AG04450 (cell line): ENCODE measurements around the gene PAM16. TPM values are rescaled to one million over a fixed set of nuclear protein-coding genes. Genes with fewer than 3 reads are reported as not detected.

Source experiments
- CTCF ChIA-PET: fragments of 300-600, 350-600 bp; formaldehyde crosslinking; extraction: SDS; loops from one replicate; lab custom pipeline; 2022; ENCODE audit warnings: antibody characterized with exemption, inconsistent platforms; lab: Charles Lee
- POLR2A ChIA-PET: fragments of 350-600 bp; formaldehyde crosslinking; extraction: SDS; loops from one replicate; lab custom pipeline; 2021; ENCODE audit warnings: antibody characterized with exemption, inconsistent platforms; lab: Yijun Ruan, JAX
- DNase-seq: peaks from one replicate; pipeline ENCODE4 v3.0.0-alpha.2; 2011; ENCODE audit warnings: low read depth, low spot score
- H3K27ac ChIP-seq: one replicate; pipeline ENCODE4 v1.5.1; 2012; ENCODE audit warnings: low read depth, low read length, control low read depth
- H3K27me3 ChIP-seq: one replicate; pipeline ENCODE4 v1.6.0; 2012; ENCODE audit warnings: low read length; ENCODE audit not compliant: control insufficient read depth, insufficient read depth
- H3K4me3 ChIP-seq: 2 replicates; pipeline ENCODE4 v1.5.1; 2011; ENCODE audit warnings: mild to moderate bottlenecking, low read depth, low read length, control low read depth
- H3K9me3 ChIP-seq: 2 replicates; pipeline ENCODE4 v1.5.1; 2012; ENCODE audit warnings: low read length; ENCODE audit not compliant: control insufficient read depth, insufficient read depth
- CTCF ChIP-seq: IDR thresholded peaks from 2 replicates; pipeline ENCODE4 v1.5.1; 2011; ENCODE audit warnings: low read depth, low read length, control low read depth, inconsistent platforms
- polyA plus RNA-seq: library from polyadenylated mRNA; depleted of rRNA; stranded (reverse); fragments of >200 nt; gene quantifications from 2 replicates; pipeline ENCODE4 v1.2.3, GENCODE V29; 2011

PAM16 gene
- polyA plus RNA-seq, 1 experiment, result 18.4 TPM

GRCh38 chr16:4301968-4302367 lies 49.2 kb downstream of the PAM16 start:
- TF ChIP-seq CTCF, result no peak
- Histone ChIP-seq H3K9me3 (no peaks in the 10 kb centered on the region; the same call in 1 of the 2 replicates), H3K4me3 (no peak overlapping the region), H3K27me3 (no peaks in the 10 kb centered on the region), H3K27ac (no peak overlapping the region)
- no peak for DNase-seq
- CTCF ChIA-PET, result interaction anchor here (0.6 to 1.0 kb wide), 3 partner anchors 8 to 48 kb away, joined by 3 read pairs; no protein-coding TSS in a partner anchor
- POLR2A ChIA-PET, result no interaction called here

- ChIA-PET POLR2A (interaction anchor here (0.7 kb wide), 1 partner anchor 8 kb away, joined by 3 read pairs; no protein-coding TSS in a partner anchor), CTCF (interaction anchor here (0.7 to 1.0 kb wide), 2 partner anchors 9 to 47 kb away, joined by 3 read pairs; no protein-coding TSS in a partner anchor)
- Histone ChIP-seq H3K9me3 (no peaks in the 10 kb centered on the region; the same call in 1 of the 2 replicates), H3K27me3 (no peaks in the 10 kb centered on the region), H3K27ac (no peak overlapping the region), H3K4me3 (no peak overlapping the region)
- TF ChIP-seq CTCF, result no peak
- DNase-seq, result no peak
Measured at GRCh38 chr16:4301177-4301576, 49.9 kb downstream of the PAM16 start.

- DNase-seq, result peak; percentile 86
- no peaks in the 10 kb centered on the region for H3K27me3 ChIP-seq
- peak overlapping the region; percentile 18 for H3K4me3 ChIP-seq
- no peaks in the 10 kb centered on the region for H3K9me3 ChIP-seq
- TF ChIP-seq CTCF, result no peak
- POLR2A ChIA-PET, result interaction anchor here (0.7 to 1.2 kb wide), 6 partner anchors 9 to 29 kb away, joined by 3 to 6 read pairs (median 5); partner anchors contain the start of gene TFAP4
- CTCF ChIA-PET, result interaction anchor here (0.6 to 1.9 kb wide), 5 partner anchors 10 to 99 kb away, joined by 3 to 7 read pairs (median 5); no protein-coding TSS in a partner anchor
- H3K27ac ChIP-seq, result peak overlapping the region; percentile 83
Measured at GRCh38 chr16:4298761-4299522, 52.2 kb downstream of the PAM16 start.

- ChIA-PET POLR2A (interaction anchor here (1.1 to 1.7 kb wide), 2 partner anchors 20 to 24 kb away, joined by 3 to 4 read pairs; no protein-coding TSS in a partner anchor), CTCF (interaction anchor here (1.0 to 1.9 kb wide), 4 partner anchors 8 to 44 kb away, joined by 3 to 10 read pairs (median 6); no protein-coding TSS in a partner anchor)
- H3K9me3 ChIP-seq, result no peaks in the 10 kb centered on the region
- no peak for DNase-seq
- H3K27ac ChIP-seq, result no peak overlapping the region
- H3K27me3 ChIP-seq, result no peaks in the 10 kb centered on the region
- H3K4me3 ChIP-seq, result no peak overlapping the region
- no peak for TF ChIP-seq CTCF
Measured at GRCh38 chr16:4297480-4297879, 53.6 kb downstream of the PAM16 start.

GRCh38 chr16:4295581-4295980 lies 55.5 kb downstream of the PAM16 start:
- CTCF ChIA-PET, result interaction anchor here (0.7 to 1.3 kb wide), 4 partner anchors 10 to 228 kb away, joined by 3 to 6 read pairs (median 4); no protein-coding TSS in a partner anchor

More at GRCh38 chr16:4295581-4295980, 55.5 kb downstream of the PAM16 start:
- no peak overlapping the region for H3K4me3 ChIP-seq
- no peaks in the 10 kb centered on the region for H3K27me3 ChIP-seq
- no peaks in the 10 kb centered on the region for H3K9me3 ChIP-seq
- DNase-seq, result no peak
- TF ChIP-seq CTCF, result no peak
- H3K27ac ChIP-seq, result peak overlapping the region; percentile 11
- POLR2A ChIA-PET, result no interaction called here
